Non-pigmented ciliary epithelial cell (primary cell): ENCODE measurements around the gene SH3RF1.

ENCODE experiments used
- DNase-seq: peaks from one replicate; pipeline ENCODE4 v3.0.0-alpha.2; 2010; ENCODE audit warnings: low read depth

SH3RF1 gene

DNA sequence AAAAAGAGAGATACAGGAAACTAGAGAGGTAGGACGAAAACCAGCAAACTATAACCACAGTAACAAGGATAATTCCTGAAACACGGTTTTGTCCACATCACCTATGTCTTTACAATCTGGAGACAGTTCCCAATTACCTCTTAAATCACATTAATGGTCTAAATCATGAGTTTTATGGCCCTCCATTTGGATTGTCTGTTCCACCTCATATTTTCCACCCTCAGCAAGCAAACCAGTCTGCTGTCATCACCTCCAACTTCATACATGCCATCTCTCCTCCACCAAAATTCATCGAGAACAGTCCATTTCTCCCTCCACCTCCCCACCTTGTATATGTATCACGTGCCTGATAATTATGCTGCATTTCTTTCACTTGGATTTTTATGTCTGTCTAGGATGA lies 107.3 kb downstream of the SH3RF1 start:
- DNase-seq, result no peak

- no peak for DNase-seq
These were observed 109.9 kb downstream of the SH3RF1 start for GRCh38 chr4:169160825-169161224.

DNA sequence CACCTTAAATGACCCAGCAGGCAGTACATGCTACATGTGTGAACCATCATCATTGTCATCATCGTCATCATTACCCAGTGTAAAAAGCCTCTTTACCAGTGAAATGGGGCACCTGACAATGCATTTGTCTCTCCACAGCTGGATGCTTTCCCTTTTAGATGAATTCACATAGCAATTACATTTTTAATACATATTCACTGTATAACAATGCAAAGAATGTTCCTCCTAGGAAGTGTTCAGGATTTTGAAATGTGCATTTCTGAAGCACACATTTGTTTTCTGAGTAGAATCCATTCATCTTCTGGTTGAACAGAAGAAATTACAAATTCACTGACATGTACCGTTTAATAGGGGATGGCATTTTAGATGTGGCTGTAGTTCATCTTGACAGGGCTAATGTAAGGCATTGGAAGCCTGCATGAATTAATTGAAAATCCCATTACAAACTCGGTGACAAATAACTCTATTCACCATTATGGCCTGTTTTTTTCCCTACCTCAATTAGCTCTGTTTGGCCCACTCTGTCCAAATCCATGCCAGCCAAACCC lies 111.1 kb downstream of the SH3RF1 start:
- DNase-seq, result peak; percentile 76

DNA sequence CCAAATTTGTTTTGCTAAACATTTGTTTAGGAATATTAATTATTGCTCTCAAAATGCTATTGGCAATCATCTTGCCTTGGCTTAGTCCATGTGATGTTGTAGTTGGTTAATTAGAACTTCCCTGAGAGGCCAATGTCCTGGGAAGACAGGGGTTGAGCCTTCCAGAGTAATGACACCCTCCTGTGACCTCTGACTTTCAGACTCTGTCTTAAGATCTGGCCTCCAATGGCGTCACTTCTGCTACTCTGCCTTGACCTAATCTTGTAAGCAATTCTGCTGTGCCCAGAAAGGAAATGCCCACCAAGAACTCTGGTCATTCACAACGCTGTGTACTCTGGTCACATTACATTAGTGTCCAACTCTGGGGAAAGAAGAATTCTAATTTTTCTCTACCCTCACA lies 111.9 kb downstream of the SH3RF1 start:
- no peak for DNase-seq

DNA sequence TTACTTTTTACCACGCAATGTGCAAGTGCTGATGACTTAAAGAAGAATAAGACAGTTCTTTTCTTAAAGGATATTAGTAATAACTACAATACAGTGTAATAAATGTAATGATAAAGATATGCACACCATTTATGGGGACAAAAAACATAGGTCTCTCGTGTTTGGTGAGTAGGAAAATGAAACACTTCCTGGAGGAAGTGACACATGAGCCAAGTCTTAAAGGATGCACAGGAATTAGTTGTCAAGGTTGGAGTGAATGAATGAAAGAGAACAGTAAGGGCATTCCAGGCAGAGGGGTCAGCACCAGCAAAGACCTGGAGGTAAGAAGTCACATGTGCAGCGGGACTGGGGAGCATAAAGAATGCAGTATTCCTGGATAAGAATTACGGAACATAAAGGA lies 112.7 kb downstream of the SH3RF1 start:
- DNase-seq, result no peak

GRCh38 chr4:169156392-169156791 lies 114.4 kb downstream of the SH3RF1 start:
- DNase-seq, result no peak

- no peak for DNase-seq
These were observed 116.6 kb downstream of the SH3RF1 start for GRCh38 chr4:169154121-169154520.

- no peak for DNase-seq
These were observed 117.2 kb downstream of the SH3RF1 start for GRCh38 chr4:169153481-169154087.

GRCh38 chr4:169152899-169153298 lies 117.9 kb downstream of the SH3RF1 start:
- DNase-seq, result no peak

DNA sequence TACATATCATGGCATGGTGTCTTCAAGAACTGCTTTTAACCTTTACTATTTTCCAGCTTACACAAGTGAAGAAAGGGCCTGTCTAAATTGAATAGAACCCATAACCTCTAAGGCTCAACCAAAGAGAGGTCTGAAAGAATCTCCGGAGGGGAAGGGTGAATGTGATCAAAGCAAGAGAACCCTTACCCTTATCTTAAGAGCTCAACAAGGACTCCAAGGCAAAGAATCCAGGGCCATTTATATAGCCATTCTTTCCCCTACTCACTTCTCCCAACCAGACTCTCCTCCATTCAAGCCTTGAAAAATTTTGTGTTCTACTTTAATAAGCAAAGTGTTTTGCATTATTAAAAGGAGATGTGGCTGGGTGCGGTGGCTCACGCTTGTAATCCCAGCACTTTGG lies 118.7 kb downstream of the SH3RF1 start:
- no peak for DNase-seq

GRCh38 chr4:169151671-169152070 lies 119.1 kb downstream of the SH3RF1 start:
- no peak for DNase-seq

- no peak for DNase-seq
These were observed 120.0 kb downstream of the SH3RF1 start for GRCh38 chr4:169150806-169151205.

DNA sequence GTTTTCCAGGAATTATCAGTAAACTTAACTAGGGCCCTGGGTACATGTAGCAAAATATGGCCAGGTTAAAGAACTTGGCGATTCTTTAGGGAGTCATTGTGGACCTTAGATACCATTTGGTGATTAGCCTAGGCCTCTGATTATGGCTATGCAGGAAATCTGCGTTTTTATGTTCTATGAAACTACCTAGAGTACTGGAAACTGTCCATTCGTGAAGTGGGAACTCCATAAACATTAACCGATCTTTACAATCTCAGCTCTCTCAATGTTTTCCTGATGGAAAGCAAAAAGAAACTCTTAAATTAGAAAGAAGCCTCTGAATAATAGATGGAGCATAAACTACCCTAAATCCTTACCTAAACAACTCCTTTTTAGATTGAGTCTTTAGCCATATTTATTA lies 121.9 kb downstream of the SH3RF1 start:
- no peak for DNase-seq

- no peak for DNase-seq
These were observed 123.6 kb downstream of the SH3RF1 start for GRCh38 chr4:169147191-169147590.

GRCh38 chr4:169144061-169144600 lies 126.6 kb downstream of the SH3RF1 start:
- no peak for DNase-seq

- DNase-seq, result no peak
These were observed 127.4 kb downstream of the SH3RF1 start for GRCh38 chr4:169143335-169143734.

DNA sequence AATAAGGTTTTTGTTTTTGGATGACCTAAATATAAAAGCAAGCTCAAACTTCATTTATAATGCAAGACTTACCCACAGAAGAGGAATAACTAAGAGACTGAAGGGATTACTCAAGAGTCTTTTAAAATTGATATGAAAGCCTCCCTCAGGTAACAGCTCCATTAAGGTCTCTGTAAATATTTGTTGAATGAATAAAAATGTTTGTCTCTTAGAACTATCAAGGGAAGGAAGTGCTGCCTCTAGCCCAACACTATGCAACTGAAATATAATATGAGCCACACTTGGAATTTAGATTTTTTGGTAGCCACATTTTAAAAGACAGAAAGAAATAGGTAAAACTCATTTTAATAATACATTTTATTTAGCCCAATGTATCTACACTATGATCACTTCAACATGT lies 127.8 kb downstream of the SH3RF1 start:
- no peak for DNase-seq

DNA sequence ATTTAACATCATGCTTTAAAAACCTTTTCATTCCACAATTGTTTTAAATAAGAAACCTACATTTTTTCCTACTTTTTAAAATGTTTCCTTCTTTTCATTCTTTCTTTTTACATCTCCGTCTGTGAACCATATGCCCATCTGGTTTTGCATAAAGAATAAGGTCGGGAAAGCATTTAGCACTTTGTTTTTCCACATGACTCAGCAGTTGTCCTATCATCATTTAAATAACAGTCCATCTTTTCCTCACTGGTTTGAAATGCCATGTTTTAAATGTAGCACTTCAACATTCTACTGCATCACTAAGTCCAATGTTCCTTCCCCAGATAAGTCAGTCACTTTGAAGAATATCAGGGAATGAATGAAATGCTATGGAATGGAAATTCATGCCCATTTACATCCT lies 128.4 kb downstream of the SH3RF1 start:
- no peak for DNase-seq

DNA sequence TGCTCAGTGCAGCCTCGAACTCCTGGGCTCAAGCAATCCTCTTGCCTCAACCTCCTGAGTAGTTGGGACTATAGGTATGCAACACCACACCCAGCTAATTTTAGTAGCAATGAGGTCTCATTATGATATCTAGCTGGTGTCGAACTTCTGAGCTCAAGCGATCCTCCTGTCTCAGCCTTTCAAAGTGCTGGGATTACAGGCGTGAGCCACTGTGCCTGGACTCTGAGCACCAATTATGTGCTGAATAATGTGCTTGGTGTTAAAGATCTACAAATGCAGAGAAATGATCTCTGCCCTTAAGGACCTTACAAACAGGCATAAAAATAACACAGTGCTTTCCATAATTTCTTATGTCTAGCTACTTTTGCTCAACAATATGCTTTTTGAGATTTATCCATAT lies 131.7 kb downstream of the SH3RF1 start:
- no peak for DNase-seq

DNA sequence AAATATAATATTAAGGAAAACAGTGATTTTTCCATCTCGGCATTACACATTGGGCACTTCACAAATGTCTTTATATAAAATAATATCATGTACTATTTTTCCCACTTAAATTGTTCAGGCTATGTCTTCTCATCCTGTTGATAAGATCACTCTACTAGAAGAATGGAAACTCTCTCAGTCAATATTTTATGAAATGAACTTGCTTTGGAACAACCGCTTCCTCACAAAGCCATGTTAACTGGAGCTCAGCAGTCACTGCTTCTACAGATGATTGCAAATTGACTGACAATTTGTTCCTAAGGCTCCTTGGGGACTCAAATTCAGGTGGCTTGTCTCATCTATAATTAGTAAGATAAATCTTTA lies 133.2 kb downstream of the SH3RF1 start:
- DNase-seq, result no peak

DNA sequence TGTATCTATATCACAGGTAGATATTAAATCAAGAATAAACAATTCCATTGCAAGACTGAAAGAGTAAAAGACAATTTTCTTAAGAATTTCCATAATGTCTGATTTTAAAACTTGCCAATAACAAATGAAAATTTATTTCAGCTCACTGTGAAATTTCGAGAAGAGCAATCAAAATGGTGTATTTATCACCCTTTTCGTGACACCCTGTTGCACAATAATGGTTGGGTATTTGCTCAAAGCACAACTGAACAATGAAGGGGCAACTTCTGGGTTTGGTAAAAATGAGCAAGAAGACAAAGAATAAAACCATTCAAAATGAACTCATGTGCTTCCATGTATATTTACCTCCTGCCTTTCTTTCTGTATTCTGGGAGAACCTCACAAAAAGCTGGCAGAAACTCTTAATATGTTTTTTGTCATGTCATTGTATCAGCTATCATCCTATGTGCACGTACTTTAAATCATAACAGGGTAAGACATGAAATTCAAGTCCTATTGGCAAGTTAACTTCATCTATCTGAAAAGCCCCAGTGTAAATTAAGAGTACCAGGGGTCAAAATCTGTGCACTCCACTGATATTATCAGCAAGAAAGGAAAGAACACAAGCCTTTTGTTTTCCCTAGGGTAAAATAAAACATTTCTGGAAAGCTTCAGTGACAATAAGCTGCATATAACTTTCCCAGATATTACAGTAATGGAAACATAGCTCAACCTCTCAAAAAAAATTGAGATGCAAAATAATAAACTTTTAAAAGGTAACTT lies 133.8 kb downstream of the SH3RF1 start:
- no peak for DNase-seq

DNA sequence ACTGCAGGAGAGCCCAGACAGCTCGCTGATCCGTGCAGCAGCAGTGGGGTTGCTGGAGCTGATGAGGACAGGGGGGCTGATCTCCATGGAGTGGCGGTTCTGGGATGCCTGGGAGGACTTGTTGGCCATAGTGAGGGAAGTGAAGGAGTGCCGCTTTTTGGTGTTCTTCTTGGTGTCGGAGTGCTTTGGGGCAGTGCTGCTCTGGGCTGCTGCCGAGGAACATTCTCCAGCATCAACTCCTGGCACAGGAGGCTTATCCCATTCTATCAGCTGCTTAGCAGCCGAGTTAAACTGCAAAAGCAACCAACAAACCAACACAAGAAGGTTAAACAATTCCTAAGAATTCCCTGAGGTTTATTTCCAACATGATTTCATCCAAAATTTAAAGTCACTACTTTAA lies 134.4 kb downstream of the SH3RF1 start:
- no peak for DNase-seq

DNA sequence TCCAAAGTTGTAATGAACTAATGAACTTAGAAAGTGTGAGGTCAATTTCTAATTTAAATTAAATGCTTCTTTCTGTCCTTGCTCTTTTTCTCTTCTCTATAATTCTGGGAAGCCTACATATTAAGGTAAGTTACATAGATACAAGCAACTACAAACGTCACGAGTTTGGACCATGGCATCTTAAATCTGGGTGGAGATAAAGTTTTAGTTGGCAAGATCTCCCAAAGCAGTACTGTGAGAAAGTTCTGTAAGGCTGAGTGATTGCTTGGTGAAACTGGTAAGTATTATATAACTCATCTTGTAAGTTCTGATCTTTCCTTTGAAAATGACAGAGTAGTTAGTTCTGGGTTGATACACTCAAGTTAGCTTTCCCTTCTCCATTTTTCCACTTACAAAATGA lies 135.0 kb downstream of the SH3RF1 start:
- DNase-seq, result no peak

DNA sequence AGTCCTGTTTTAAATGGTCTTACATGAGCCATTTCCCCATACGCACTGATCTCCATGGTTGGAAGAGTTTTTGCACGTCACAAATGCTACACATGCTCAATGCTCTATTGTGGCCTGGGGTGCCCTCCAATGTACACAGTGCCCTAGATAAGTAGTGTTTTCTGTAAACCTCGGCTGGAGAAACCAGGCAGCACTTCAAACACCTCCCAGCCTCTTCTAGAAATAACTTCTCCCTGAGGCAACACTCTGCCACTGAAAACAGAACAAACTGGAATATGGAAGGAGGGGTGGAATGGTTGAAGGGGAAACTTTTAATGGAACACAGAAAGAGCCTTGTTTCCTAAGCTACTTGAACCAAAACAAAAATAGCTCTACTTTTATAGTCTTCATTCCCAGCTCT lies 136.8 kb downstream of the SH3RF1 start:
- DNase-seq, result no peak
